H1 (cell line): ENCODE data around the gene LIPG. TPM values are rescaled to one million over a fixed set of nuclear protein-coding genes. Genes with fewer than 3 reads are reported as not detected.

Experiments
- ASH2L ChIP-seq: fragments of 200-600, 300-600 bp; sonication (generic); IDR thresholded peaks from one replicate; pipeline ENCODE4 v1.7.1; 2017; ENCODE audit warnings: low read length
- CHD2 ChIP-seq: IDR thresholded peaks from 2 replicates; pipeline ENCODE4 v1.6.1; 2012; ENCODE audit warnings: low read length, improper control_type of control experiment
- CTBP2 ChIP-seq: IDR thresholded peaks from 2 replicates; pipeline ENCODE4 v1.7.0; 2011; ENCODE audit warnings: borderline replicate concordance, mild to moderate bottlenecking, moderate library complexity, mixed read lengths, low read length; ENCODE audit not compliant: insufficient read depth, insufficient read length
- EZH2 ChIP-seq: fragments of 200-600 bp; sonication (generic); IDR thresholded peaks from 2 replicates; pipeline ENCODE4 v1.7.1; 2012; ENCODE audit warnings: low read depth, mild to moderate bottlenecking, moderate library complexity, low read length, inconsistent platforms; ENCODE audit not compliant: severe bottlenecking
- HDAC2 ChIP-seq, 2 experiments: fragments of 300-600 bp in 1 of 2; sonication (generic) in 1 of 2; IDR thresholded peaks; 2 replicates each; pipeline ENCODE4 v1.6.1; 2011 to 2012; ENCODE audit warnings: low read depth in 2 of 2, low read length in 2 of 2, mild to moderate bottlenecking in 2 of 2, moderate library complexity in 2 of 2, borderline replicate concordance in 1 of 2, inconsistent platforms in 1 of 2
- JUND ChIP-seq: IDR thresholded peaks from 2 replicates; pipeline ENCODE4 v1.6.1; 2011; ENCODE audit warnings: mild to moderate bottlenecking, improper control_type of control experiment, low read length
- KDM4A ChIP-seq: IDR thresholded peaks from one replicate; pipeline ENCODE4 v1.7.1; 2012; ENCODE audit warnings: low read depth, mild to moderate bottlenecking, moderate library complexity, low read length, inconsistent platforms; ENCODE audit not compliant: severe bottlenecking
- POLR2A ChIP-seq, 2 experiments: IDR thresholded peaks; 1 replicate in 1 of 2; 2 replicates in 1 of 2; pipeline ENCODE4 v1.6.1; 2011; ENCODE audit warnings: low read depth in 2 of 2, low read length in 2 of 2, mild to moderate bottlenecking in 2 of 2; ENCODE audit errors: control extremely low read depth in 1 of 2
- SRF ChIP-seq: IDR thresholded peaks from 2 replicates; pipeline ENCODE4 v1.6.1; 2011; ENCODE audit warnings: mild to moderate bottlenecking, low read depth, low read length, moderate library complexity
- TAF7 ChIP-seq: optimal IDR thresholded peaks from 2 replicates; pipeline ENCODE3; 2011; ENCODE audit warnings: low read depth, mild to moderate bottlenecking, inconsistent platforms, low read length, moderate library complexity, borderline replicate concordance
- polyA plus RNA-seq, 7 experiments: library from polyadenylated mRNA; depleted of rRNA in 3 of 7; stranded (reverse) in 5 of 7; unstranded in 2 of 7; fragments of >200 nt in 5 of 7; fragments of 200-250 nt in 2 of 7; gene quantifications; 1 replicate in 5 of 7; 2 replicates in 1 of 7; 4 replicates in 1 of 7; pipeline versions ENCODE4 v1.2.1 to v1.2.3, GENCODE V29; 2011 to 2013; ENCODE audit warnings: missing spikeins in 2 of 7, mixed read lengths in 2 of 7
- total RNA-seq: library from RNA; stranded (reverse); fragmentation: NEBNext Ultra II Directional; extraction: Animal tissue kit (Norgen Biotek cat#: 25700); gene quantifications from 2 replicates; pipeline ENCODE4 v1.2.1, GENCODE V29; 2021
- TF ChIP-seq, protein P1 (sequence below): fragments of 300-600 bp; sonication (generic); IDR thresholded peaks from 2 replicates; pipeline ENCODE4 v1.7.1; 2012; ENCODE audit warnings: low read length, moderate library complexity, mild to moderate bottlenecking, inconsistent platforms; ENCODE audit not compliant: insufficient replicate concordance

Gene LIPG
- total and polyA plus RNA-seq, 2 of the 8 experiments (the other 6 are each of a cell fraction or from before 2014, with no cell fraction given): 9.2 to 9.8 TPM

- TF ChIP-seq HDAC2 (IDR thresholded peaks at IDR 0.05; ENCODE audit: borderline replicate concordance in 1 of 2, low read depth in 2 of 2, low read length in 2 of 2) (no peak; a peak in 1 of 4 replicates), SRF (no peak), POLR2A (IDR thresholded peaks at IDR 0.05; ENCODE audit: control extremely low read depth in 1 of 2, low read depth in 2 of 2, low read length in 2 of 2) (peak in 1 of 2 experiments; percentile 55; a peak in 2 of 3 replicates), TAF7 (no peak), EZH2 (peak; percentile 64), CTBP2 (no peak), KDM4A (no peak), JUND (no peak), CHD2 (no peak), ASH2L (peak; percentile 58)
- TF ChIP-seq, protein P1, sequence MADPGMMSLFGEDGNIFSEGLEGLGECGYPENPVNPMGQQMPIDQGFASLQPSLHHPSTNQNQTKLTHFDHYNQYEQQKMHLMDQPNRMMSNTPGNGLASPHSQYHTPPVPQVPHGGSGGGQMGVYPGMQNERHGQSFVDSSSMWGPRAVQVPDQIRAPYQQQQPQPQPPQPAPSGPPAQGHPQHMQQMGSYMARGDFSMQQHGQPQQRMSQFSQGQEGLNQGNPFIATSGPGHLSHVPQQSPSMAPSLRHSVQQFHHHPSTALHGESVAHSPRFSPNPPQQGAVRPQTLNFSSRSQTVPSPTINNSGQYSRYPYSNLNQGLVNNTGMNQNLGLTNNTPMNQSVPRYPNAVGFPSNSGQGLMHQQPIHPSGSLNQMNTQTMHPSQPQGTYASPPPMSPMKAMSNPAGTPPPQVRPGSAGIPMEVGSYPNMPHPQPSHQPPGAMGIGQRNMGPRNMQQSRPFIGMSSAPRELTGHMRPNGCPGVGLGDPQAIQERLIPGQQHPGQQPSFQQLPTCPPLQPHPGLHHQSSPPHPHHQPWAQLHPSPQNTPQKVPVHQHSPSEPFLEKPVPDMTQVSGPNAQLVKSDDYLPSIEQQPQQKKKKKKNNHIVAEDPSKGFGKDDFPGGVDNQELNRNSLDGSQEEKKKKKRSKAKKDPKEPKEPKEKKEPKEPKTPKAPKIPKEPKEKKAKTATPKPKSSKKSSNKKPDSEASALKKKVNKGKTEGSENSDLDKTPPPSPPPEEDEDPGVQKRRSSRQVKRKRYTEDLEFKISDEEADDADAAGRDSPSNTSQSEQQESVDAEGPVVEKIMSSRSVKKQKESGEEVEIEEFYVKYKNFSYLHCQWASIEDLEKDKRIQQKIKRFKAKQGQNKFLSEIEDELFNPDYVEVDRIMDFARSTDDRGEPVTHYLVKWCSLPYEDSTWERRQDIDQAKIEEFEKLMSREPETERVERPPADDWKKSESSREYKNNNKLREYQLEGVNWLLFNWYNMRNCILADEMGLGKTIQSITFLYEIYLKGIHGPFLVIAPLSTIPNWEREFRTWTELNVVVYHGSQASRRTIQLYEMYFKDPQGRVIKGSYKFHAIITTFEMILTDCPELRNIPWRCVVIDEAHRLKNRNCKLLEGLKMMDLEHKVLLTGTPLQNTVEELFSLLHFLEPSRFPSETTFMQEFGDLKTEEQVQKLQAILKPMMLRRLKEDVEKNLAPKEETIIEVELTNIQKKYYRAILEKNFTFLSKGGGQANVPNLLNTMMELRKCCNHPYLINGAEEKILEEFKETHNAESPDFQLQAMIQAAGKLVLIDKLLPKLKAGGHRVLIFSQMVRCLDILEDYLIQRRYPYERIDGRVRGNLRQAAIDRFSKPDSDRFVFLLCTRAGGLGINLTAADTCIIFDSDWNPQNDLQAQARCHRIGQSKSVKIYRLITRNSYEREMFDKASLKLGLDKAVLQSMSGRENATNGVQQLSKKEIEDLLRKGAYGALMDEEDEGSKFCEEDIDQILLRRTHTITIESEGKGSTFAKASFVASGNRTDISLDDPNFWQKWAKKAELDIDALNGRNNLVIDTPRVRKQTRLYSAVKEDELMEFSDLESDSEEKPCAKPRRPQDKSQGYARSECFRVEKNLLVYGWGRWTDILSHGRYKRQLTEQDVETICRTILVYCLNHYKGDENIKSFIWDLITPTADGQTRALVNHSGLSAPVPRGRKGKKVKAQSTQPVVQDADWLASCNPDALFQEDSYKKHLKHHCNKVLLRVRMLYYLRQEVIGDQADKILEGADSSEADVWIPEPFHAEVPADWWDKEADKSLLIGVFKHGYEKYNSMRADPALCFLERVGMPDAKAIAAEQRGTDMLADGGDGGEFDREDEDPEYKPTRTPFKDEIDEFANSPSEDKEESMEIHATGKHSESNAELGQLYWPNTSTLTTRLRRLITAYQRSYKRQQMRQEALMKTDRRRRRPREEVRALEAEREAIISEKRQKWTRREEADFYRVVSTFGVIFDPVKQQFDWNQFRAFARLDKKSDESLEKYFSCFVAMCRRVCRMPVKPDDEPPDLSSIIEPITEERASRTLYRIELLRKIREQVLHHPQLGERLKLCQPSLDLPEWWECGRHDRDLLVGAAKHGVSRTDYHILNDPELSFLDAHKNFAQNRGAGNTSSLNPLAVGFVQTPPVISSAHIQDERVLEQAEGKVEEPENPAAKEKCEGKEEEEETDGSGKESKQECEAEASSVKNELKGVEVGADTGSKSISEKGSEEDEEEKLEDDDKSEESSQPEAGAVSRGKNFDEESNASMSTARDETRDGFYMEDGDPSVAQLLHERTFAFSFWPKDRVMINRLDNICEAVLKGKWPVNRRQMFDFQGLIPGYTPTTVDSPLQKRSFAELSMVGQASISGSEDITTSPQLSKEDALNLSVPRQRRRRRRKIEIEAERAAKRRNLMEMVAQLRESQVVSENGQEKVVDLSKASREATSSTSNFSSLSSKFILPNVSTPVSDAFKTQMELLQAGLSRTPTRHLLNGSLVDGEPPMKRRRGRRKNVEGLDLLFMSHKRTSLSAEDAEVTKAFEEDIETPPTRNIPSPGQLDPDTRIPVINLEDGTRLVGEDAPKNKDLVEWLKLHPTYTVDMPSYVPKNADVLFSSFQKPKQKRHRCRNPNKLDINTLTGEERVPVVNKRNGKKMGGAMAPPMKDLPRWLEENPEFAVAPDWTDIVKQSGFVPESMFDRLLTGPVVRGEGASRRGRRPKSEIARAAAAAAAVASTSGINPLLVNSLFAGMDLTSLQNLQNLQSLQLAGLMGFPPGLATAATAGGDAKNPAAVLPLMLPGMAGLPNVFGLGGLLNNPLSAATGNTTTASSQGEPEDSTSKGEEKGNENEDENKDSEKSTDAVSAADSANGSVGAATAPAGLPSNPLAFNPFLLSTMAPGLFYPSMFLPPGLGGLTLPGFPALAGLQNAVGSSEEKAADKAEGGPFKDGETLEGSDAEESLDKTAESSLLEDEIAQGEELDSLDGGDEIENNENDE: no peak
These were observed 1.1 kb upstream of the LIPG start (continued) for GRCh38 chr18:49560624-49561288.
